Left ventricle myocardium inferior (tissue), 1 donor: ENCODE measurements around the gene HDAC8. TPM values are rescaled to one million over a fixed set of nuclear protein-coding genes. Genes with fewer than 3 reads are reported as not detected.

Experiments used
- DNase-seq: peaks from one replicate; pipeline ENCODE4 v3.0.0-alpha.2; 2020
- H3K27ac ChIP-seq: fragments of 200-600 bp; replicated peaks from 2 replicates; pipeline ENCODE4 v1.8.0; 2021
- H3K27me3 ChIP-seq: fragments of 200-600 bp; 2 replicates; pipeline ENCODE4 v1.8.0; 2021; ENCODE audit warnings: low read depth
- H3K36me3 ChIP-seq: fragments of 200-600 bp; 2 replicates; pipeline ENCODE4 v1.8.0; 2021
- H3K4me1 ChIP-seq: fragments of 200-600 bp; 2 replicates; pipeline ENCODE4 v1.8.0; 2021
- H3K4me3 ChIP-seq: fragments of 200-600 bp; 2 replicates; pipeline ENCODE4 v1.8.0; 2021; ENCODE audit warnings: mild to moderate bottlenecking, moderate library complexity
- H3K9me3 ChIP-seq: fragments of 200-600 bp; replicated peaks from 2 replicates; pipeline ENCODE4 v1.8.0; 2021
- intact Hi-C: fragments of 100-400 bp; cut with micrococcal nuclease; formaldehyde crosslinking; loops from one replicate; pipeline ENCODE4 v1.11.0; 2022
- total RNA-seq: library from RNA; stranded (reverse); fragmentation: NEBNext Ultra II Directional; extraction: Animal tissue kit (Norgen Biotek cat#: 25700); gene quantifications from one replicate; pipeline ENCODE4 v1.2.1, GENCODE V29; 2021
- TF ChIP-seq, protein P1 (sequence below): fragments of 200-600 bp; IDR thresholded peaks from 2 replicates; pipeline ENCODE4 v1.8.0; 2021; ENCODE audit warnings: antibody characterized with exemption, mild to moderate bottlenecking, borderline replicate concordance
- donor health status: DM: no; HTN: yes; CAD: no; lungs with severe emphysema.

The HDAC8 gene
- total RNA-seq, 1 donor from 2014 or later: 19.3 TPM

DNA sequence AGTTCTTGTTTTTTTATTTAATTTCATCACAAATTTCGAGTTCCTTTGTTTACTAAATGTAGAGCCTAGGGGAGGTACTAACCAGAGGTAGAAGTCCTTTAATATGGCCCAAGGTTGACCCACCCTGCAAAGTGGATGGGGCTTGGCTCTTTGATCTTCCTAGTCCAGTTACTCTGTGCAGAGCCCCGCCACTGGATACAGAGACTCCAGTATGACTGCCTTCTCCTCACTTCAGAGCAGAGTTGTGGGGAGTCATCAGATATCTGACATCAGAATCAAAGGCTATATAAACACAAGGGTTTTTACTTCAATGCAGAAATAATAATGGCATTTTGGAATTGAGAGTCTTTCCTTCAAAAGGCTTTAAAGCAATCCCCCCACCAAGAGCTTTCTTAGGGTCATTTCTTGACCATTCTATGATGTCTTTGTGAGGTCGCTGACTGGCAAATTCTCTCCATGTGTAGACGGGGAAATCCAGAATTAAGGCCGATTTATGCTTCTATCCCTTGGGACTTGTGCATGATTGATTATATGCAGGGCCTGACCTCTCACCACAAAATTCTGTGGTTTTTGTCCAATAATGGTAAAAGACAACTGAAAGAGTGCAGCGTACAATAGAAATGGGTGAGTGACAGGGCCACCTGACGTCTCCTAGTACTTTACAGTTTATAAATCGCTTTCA lies 178.7 kb downstream of the HDAC8 start:
- no peaks in the 10 kb centered on the region for H3K27me3 ChIP-seq
- TF ChIP-seq, protein P1, sequence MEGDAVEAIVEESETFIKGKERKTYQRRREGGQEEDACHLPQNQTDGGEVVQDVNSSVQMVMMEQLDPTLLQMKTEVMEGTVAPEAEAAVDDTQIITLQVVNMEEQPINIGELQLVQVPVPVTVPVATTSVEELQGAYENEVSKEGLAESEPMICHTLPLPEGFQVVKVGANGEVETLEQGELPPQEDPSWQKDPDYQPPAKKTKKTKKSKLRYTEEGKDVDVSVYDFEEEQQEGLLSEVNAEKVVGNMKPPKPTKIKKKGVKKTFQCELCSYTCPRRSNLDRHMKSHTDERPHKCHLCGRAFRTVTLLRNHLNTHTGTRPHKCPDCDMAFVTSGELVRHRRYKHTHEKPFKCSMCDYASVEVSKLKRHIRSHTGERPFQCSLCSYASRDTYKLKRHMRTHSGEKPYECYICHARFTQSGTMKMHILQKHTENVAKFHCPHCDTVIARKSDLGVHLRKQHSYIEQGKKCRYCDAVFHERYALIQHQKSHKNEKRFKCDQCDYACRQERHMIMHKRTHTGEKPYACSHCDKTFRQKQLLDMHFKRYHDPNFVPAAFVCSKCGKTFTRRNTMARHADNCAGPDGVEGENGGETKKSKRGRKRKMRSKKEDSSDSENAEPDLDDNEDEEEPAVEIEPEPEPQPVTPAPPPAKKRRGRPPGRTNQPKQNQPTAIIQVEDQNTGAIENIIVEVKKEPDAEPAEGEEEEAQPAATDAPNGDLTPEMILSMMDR: no peak
- H3K36me3 ChIP-seq: no peaks in the 10 kb centered on the region
- H3K4me1 ChIP-seq: peaks cover 26% of the 10 kb centered on the region
- intact Hi-C loops: no loop called here
- no peak for DNase-seq
- H3K9me3 ChIP-seq: no peaks in the 10 kb centered on the region
- H3K4me3 ChIP-seq: no peak overlapping the region
- no peak overlapping the region for H3K27ac ChIP-seq

DNA sequence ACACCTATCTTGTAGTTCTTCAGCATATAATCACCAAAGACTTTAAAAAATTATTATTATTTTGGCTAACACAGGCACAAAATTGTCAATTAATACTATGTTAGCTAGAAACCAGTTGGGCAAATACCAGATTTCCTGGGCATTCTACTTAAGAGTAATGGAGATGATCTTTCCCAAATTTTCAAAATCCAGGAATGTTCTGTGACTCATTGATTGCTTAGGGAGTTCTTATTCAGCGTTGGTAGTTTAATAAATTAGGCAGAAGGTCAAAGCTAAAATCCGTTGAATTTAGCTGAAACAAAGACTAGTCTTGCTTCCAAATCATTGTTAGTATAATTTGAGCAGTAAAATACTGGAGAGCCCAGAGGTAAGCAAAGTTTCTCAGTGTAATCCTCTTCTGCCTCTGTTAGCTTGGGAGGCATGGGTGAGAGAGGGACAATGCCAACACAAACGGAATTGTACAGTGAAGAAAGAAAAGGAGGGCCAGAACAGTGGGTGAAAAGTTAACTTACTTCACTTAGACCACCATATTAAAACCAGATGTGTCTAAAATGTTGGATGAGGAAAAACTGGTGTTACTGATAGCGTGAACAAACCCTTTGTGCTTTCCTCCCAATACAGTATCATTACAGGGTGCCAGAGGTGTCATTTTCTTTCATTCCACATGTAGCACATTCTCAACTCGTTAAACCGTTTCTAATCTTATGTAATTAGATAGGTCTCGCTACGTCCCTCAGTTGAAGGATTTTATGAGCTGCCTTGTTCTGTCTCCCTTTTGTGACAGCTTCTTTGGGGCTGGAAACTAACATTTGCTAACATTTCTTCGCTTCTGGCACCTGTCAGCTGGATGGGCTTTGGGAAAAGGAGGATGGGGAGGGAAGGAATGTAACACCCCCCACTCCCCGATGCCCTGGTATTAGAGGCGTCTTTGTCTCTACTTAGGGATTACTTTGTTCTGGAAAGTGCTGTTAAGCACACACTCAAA lies 179.5 kb downstream of the HDAC8 start:
- H3K27ac ChIP-seq: no peak overlapping the region
- H3K4me1 ChIP-seq: peaks cover 26% of the 10 kb centered on the region
- no peak for DNase-seq
- no peaks in the 10 kb centered on the region for H3K9me3 ChIP-seq
- TF ChIP-seq, protein P1: no peak
- no peak overlapping the region for H3K4me3 ChIP-seq
- intact Hi-C loops: no loop called here
- no peaks in the 10 kb centered on the region for H3K27me3 ChIP-seq
- H3K36me3 ChIP-seq: no peaks in the 10 kb centered on the region

DNA sequence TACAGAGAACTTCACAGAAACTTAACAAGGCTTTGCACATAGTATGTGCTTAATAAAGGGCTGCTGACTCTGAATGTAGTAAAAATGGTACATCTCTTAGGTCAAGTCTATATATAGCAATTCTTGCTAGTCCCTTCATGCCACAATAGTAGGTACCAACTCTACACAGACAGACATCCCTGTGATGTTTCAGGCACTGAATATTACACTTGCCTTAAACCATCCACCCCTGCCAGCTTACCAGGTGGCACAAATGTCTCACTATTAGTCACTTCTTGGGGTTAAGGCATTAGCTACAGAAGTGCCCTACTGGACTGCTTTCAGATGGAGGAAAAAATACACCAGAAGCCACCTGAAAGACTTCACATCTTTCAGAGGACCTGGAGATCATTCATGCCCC lies 180.6 kb downstream of the HDAC8 start:
- H3K4me3 ChIP-seq: no peak overlapping the region
- peaks cover 26% of the 10 kb centered on the region for H3K4me1 ChIP-seq
- no peaks in the 10 kb centered on the region for H3K27me3 ChIP-seq
- intact Hi-C loops: no loop called here
- H3K36me3 ChIP-seq: no peaks in the 10 kb centered on the region
- TF ChIP-seq, protein P1: no peak
- no peaks in the 10 kb centered on the region for H3K9me3 ChIP-seq
- H3K27ac ChIP-seq: no peak overlapping the region
- DNase-seq: no peak

DNA sequence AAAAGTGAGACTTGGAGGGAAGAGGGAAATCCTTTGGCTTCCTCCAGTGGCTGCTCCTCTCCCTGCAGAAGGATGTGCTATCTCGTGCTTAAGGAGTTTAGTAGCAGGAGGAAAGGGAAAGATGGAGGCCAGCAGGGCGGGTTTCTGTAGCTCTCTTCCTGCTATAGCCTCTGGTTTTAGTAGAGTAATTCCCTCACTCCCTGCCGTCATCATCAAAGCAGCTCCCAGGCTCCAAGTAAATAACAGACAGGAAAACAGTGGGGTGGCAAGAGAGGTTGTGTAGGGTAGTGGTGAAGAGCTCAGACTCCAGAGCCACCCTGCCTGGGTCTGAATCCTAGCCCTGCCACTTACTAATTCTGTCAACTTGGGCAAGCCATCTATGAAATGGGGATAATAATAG lies 185.4 kb downstream of the HDAC8 start:
- H3K9me3 ChIP-seq: no peaks in the 10 kb centered on the region
- DNase-seq: no peak
- H3K4me3 ChIP-seq: no peak overlapping the region
- H3K27ac ChIP-seq: no peak overlapping the region
- TF ChIP-seq, protein P1: no peak
- no peaks in the 10 kb centered on the region for H3K27me3 ChIP-seq
- no peaks in the 10 kb centered on the region for H3K36me3 ChIP-seq
- peaks cover 7% of the 10 kb centered on the region for H3K4me1 ChIP-seq
- intact Hi-C loops: no loop called here

DNA sequence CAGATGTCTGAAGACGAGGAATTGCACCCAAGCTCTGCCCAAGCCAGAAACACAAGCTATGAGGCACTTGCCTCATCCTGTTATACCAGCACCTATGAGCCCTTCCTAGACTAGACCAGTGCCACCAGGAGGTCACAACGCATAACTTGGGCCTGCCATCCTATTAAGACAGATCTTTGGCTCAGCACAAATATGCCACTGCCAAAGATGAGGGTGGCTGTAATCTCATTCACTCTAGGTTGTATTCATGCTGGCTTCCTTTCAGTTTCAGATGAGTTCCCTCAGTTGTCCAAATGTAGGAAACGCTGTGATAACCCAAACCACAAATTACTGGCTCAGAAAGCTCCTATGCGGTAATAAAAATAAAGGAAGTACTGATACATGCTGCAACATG lies 190.4 kb downstream of the HDAC8 start:
- H3K4me1 ChIP-seq: peaks cover 15% of the 10 kb centered on the region
- no peak for DNase-seq
- intact Hi-C loops: no loop called here
- H3K27me3 ChIP-seq: no peaks in the 10 kb centered on the region
- H3K9me3 ChIP-seq: no peaks in the 10 kb centered on the region
- TF ChIP-seq, protein P1: no peak
- no peak overlapping the region for H3K4me3 ChIP-seq
- H3K27ac ChIP-seq: peak overlapping the region; percentile 52
- H3K36me3 ChIP-seq: no peaks in the 10 kb centered on the region
